GM18870 (cell line): ENCODE measurements around the gene MBNL2.

Experiments
- ATAC-seq: cut with Tn5 transposase; IDR thresholded peaks from one replicate; pipeline ENCODE4 v1.9.1; 2021; ENCODE audit warnings: moderate library complexity; ENCODE audit not compliant: unreplicated experiment

The MBNL2 gene

GRCh38 chr13:97221989-97222700 lies at the start of gene MBNL2:
MBNL2 (plus strand) TSS chr13:97222333; CDS start chr13:97276236, 53,903 bp downstream.
- ATAC-seq: peak; percentile 95

- no peak for ATAC-seq
These were observed 47.5 kb upstream of the MBNL2 start for GRCh38 chr13:97174638-97175037.

GRCh38 chr13:97175041-97175440 lies 47.1 kb upstream of the MBNL2 start:
- no peak for ATAC-seq

- ATAC-seq: no peak
These were observed 42.6 kb upstream of the MBNL2 start for GRCh38 chr13:97179501-97179900.

GRCh38 chr13:97182111-97182890 lies 39.8 kb upstream of the MBNL2 start:
- ATAC-seq: no peak

- ATAC-seq: no peak
These were observed 36.8 kb upstream of the MBNL2 start for GRCh38 chr13:97185291-97185690.

- ATAC-seq: no peak
These were observed 36.4 kb upstream of the MBNL2 start for GRCh38 chr13:97185751-97186150.

GRCh38 chr13:97188207-97188606 lies 33.9 kb upstream of the MBNL2 start:
- ATAC-seq: no peak

- ATAC-seq: no peak
These were observed 32.2 kb upstream of the MBNL2 start for GRCh38 chr13:97189928-97190327.

- no peak for ATAC-seq
These were observed 31.0 kb upstream of the MBNL2 start for GRCh38 chr13:97191142-97191541.

- no peak for ATAC-seq
These were observed 30.5 kb upstream of the MBNL2 start for GRCh38 chr13:97191615-97192014.

GRCh38 chr13:97192166-97192565 lies 30.0 kb upstream of the MBNL2 start:
- no peak for ATAC-seq

- ATAC-seq: no peak
These were observed 28.6 kb upstream of the MBNL2 start for GRCh38 chr13:97193577-97193976.

GRCh38 chr13:97194479-97194878 lies 27.7 kb upstream of the MBNL2 start:
- no peak for ATAC-seq

- ATAC-seq: no peak
These were observed 25.8 kb upstream of the MBNL2 start for GRCh38 chr13:97196340-97196739.

- no peak for ATAC-seq
These were observed 23.4 kb upstream of the MBNL2 start for GRCh38 chr13:97198753-97199152.

GRCh38 chr13:97199451-97199850 lies 22.7 kb upstream of the MBNL2 start:
- ATAC-seq: no peak

- ATAC-seq: no peak
These were observed 21.8 kb upstream of the MBNL2 start for GRCh38 chr13:97200081-97200942.

GRCh38 chr13:97202761-97203160 lies 19.4 kb upstream of the MBNL2 start:
- ATAC-seq: no peak

GRCh38 chr13:97205465-97205864 lies 16.7 kb upstream of the MBNL2 start:
- no peak for ATAC-seq

GRCh38 chr13:97205982-97206381 lies 16.2 kb upstream of the MBNL2 start:
- no peak for ATAC-seq
